Loucy (cell line): ENCODE measurements around the gene SYCE1.
"Not testable (repeated sequence)": the region's sequence is repeated elsewhere in the genome, so short reads cannot be mapped to it uniquely, and the experiment has no call there.

ENCODE experiments used
- H2AFZ ChIP-seq: fragments of 200-600 bp; sonication (generic); 2 replicates; pipeline ENCODE4 v1.6.0; 2016; ENCODE audit warnings: antibody characterized with exemption, mild to moderate bottlenecking, low read length, moderate library complexity
- H3F3A ChIP-seq: fragments of 200-600 bp; 2 replicates; pipeline ENCODE4 v1.6.0; 2016; ENCODE audit warnings: antibody characterized with exemption, low read depth, mild to moderate bottlenecking
- H3K27me3 ChIP-seq: fragments of 200-600 bp; sonication (generic); 2 replicates; pipeline ENCODE4 v1.6.1; 2014; ENCODE audit warnings: low read length, mild to moderate bottlenecking; ENCODE audit not compliant: insufficient read depth, poor library complexity, severe bottlenecking
- H3K36me3 ChIP-seq: fragments of 200-600 bp; sonication (generic); 2 replicates; pipeline ENCODE4 v1.6.1; 2016; ENCODE audit warnings: low read length; ENCODE audit not compliant: insufficient read depth
- H3K4me1 ChIP-seq: fragments of 200-600 bp; sonication (generic); 2 replicates; pipeline ENCODE4 v1.5.1; 2014; ENCODE audit warnings: low read length, mild to moderate bottlenecking; ENCODE audit not compliant: insufficient read depth, poor library complexity, severe bottlenecking
- H3K4me2 ChIP-seq: fragments of 200-600 bp; sonication (generic); 2 replicates; pipeline ENCODE4 v1.6.0; 2014; ENCODE audit warnings: antibody characterized with exemption, low read length, low read depth, mild to moderate bottlenecking; ENCODE audit not compliant: poor library complexity, severe bottlenecking
- H3K4me3 ChIP-seq: fragments of 200-600 bp; sonication (generic); 2 replicates; pipeline ENCODE4 v1.5.1; 2014; ENCODE audit warnings: low read length, mild to moderate bottlenecking, mixed read lengths; ENCODE audit not compliant: poor library complexity, severe bottlenecking
- H3K79me2 ChIP-seq: fragments of 200-600 bp; sonication (generic); 2 replicates; pipeline ENCODE4 v1.6.1; 2014; ENCODE audit warnings: low read length; ENCODE audit not compliant: insufficient read depth
- H3K9ac ChIP-seq: fragments of 200-600 bp; sonication (generic); 2 replicates; pipeline ENCODE4 v1.6.0; 2014; ENCODE audit warnings: mild to moderate bottlenecking, low read depth, low read length, moderate library complexity; ENCODE audit not compliant: poor library complexity, severe bottlenecking
- H3K9me2 ChIP-seq: fragments of 200-600 bp; sonication (generic); replicated peaks from 2 replicates; pipeline ENCODE4 v1.6.1; 2016; ENCODE audit warnings: low read depth, low read length, mixed read lengths
- H3K9me3 ChIP-seq: fragments of 200-600 bp; sonication (generic); 2 replicates; pipeline ENCODE4 v1.6.1; 2014; ENCODE audit warnings: mild to moderate bottlenecking, antibody characterized with exemption, low read length, low read depth; ENCODE audit not compliant: insufficient read depth
- H4K20me1 ChIP-seq: fragments of 200-600 bp; sonication (generic); 2 replicates; pipeline ENCODE4 v1.6.0; 2014; ENCODE audit warnings: antibody characterized with exemption, low read length, mild to moderate bottlenecking; ENCODE audit not compliant: insufficient read depth, poor library complexity, severe bottlenecking
- EZH2phosphoT487 ChIP-seq: fragments of 200-600 bp; IDR thresholded peaks from 2 replicates; pipeline ENCODE4 v1.6.1; 2018; ENCODE audit warnings: antibody characterized with exemption, mild to moderate bottlenecking, moderate library complexity, borderline replicate concordance
- TF ChIP-seq, protein P1 (sequence below): fragments of 200-600 bp; sonication (generic); conservative IDR thresholded peaks from 2 replicates; pipeline ENCODE4 v1.5.1; 2014; ENCODE audit warnings: mild to moderate bottlenecking, antibody characterized with exemption, low read length

Gene SYCE1

DNA sequence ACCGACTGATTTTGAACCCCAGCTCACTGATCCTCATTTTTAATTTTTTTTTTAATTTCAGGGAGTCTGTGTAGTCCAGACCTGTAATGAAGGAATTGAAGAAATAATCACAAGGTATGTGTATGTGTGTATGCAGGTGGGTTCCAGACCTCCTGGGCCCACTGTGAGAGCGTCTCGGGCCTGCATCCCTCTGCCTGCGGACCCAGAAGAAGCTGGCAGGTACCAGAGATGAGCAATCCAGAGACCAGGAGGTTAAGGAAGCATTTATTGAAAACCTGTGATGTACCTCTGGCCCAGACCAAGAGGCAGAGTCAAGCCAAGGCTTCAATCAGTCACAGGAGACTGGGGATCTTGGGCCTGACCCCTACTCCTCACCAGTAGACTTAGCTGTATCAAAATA lies 10.8 kb downstream of the SYCE1 start:
- no peaks in the 10 kb centered on the region for H3K79me2 ChIP-seq
- H3K9ac ChIP-seq = no peak overlapping the region
- no peaks in the 10 kb centered on the region for H3K36me3 ChIP-seq
- TF ChIP-seq, protein P1, sequence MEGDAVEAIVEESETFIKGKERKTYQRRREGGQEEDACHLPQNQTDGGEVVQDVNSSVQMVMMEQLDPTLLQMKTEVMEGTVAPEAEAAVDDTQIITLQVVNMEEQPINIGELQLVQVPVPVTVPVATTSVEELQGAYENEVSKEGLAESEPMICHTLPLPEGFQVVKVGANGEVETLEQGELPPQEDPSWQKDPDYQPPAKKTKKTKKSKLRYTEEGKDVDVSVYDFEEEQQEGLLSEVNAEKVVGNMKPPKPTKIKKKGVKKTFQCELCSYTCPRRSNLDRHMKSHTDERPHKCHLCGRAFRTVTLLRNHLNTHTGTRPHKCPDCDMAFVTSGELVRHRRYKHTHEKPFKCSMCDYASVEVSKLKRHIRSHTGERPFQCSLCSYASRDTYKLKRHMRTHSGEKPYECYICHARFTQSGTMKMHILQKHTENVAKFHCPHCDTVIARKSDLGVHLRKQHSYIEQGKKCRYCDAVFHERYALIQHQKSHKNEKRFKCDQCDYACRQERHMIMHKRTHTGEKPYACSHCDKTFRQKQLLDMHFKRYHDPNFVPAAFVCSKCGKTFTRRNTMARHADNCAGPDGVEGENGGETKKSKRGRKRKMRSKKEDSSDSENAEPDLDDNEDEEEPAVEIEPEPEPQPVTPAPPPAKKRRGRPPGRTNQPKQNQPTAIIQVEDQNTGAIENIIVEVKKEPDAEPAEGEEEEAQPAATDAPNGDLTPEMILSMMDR = no peak
- no peak for TF ChIP-seq EZH2phosphoT487
- peaks cover 7% of the 10 kb centered on the region; the same call in 1 of the 2 replicates for H3K9me3 ChIP-seq
- H2AFZ ChIP-seq = no peak overlapping the region
- no peak overlapping the region for H3K4me3 ChIP-seq
- H3K4me1 ChIP-seq = peaks cover 9% of the 10 kb centered on the region
- no peaks in the 10 kb centered on the region for H3K9me2 ChIP-seq
- H3F3A ChIP-seq = no peaks in the 10 kb centered on the region
- H3K27me3 ChIP-seq = no peaks in the 10 kb centered on the region
- no peak overlapping the region for H3K4me2 ChIP-seq
- no peaks in the 10 kb centered on the region for H4K20me1 ChIP-seq

DNA sequence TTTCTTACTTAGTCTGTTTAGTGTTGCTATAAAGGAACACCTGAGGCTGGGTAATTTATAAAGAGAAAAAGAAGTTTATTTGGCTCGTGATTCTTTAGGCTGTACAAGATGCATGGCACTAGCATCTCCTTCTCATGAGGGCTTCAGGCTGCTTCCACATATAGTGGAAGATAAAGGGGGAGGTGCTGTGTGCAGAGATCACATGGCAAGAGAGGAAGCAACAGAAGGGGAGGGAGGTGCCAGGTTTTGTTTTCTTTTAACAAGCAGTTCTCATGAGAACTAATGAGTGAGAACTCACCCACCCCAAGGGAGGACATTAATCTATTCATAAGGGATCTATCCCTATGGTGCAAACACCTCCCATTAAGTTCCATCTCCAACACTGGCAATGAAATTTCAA lies 20.9 kb downstream of the SYCE1 start:
- Histone ChIP-seq H3K36me3 (no peaks in the 10 kb centered on the region), H4K20me1 (no peaks in the 10 kb centered on the region), H3K4me1 (peaks cover 11% of the 10 kb centered on the region), H3F3A (no peaks in the 10 kb centered on the region), H3K4me2 (peak overlapping the region; percentile 8), H3K27me3 (no peaks in the 10 kb centered on the region), H3K9me3 (peaks cover 18% of the 10 kb centered on the region; the same call in 1 of the 2 replicates), H3K4me3 (no peak overlapping the region), H3K9me2 (no peaks in the 10 kb centered on the region), H3K9ac (no peak overlapping the region), H2AFZ (no peak overlapping the region), H3K79me2 (no peaks in the 10 kb centered on the region)
- TF ChIP-seq EZH2phosphoT487 = no peak
- TF ChIP-seq, protein P1 = no peak

DNA sequence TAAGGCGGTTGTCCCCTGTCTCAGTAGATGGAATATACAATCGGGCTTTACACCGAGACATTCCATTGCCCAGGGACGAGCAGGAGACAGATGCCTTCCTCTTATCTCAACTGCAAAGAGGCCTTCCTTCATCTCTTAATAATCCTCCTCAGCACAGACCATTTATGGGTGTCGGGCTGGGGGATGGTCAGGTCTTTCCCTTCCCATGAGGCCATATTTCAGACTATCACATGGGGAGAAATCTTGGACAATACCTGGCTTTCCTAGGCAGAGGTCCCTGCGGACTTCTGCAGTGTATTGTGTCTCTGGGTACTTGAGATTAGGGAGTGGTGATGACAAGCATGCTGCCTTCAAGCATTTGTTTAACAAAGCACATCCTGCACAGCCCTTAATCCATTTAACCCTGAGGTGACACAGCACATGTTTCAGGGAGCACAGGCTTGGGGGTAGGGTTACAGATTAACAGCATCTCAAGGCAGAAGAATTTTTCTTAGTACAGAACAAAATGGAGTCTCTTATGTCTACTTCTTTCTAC lies 23.9 kb downstream of the SYCE1 start:
- not testable (repeated sequence) for H3F3A ChIP-seq, H3K9ac ChIP-seq, H4K20me1 ChIP-seq, H3K36me3 ChIP-seq, H3K4me3 ChIP-seq, H3K4me2 ChIP-seq, H3K9me2 ChIP-seq, H3K27me3 ChIP-seq, H2AFZ ChIP-seq, H3K9me3 ChIP-seq, H3K79me2 ChIP-seq
- H3K4me1 ChIP-seq = peaks cover 11% of the 10 kb centered on the region
